GM21526 (cell line): ENCODE data around the gene PTPDC1.
"Not testable (repeated sequence)": the region's sequence is repeated elsewhere in the genome, so short reads cannot be mapped to it uniquely, and the experiment has no call there.

Experiments
- ATAC-seq: cut with Tn5 transposase; IDR thresholded peaks from one replicate; pipeline ENCODE4 v1.9.1; 2021; ENCODE audit warnings: moderate library complexity; ENCODE audit not compliant: unreplicated experiment, low FRiP score

PTPDC1 gene

GRCh38 chr9:94086486-94087345 is 2.5 kb downstream of the PTPDC1 start:
- ATAC-seq, result no peak

- ATAC-seq, result not testable (repeated sequence)
These were observed 10.2 kb downstream of the PTPDC1 start for GRCh38 chr9:94094219-94095145.

- no peak for ATAC-seq
These were observed 12.7 kb downstream of the PTPDC1 start for GRCh38 chr9:94096819-94097577.

- no peak for ATAC-seq
These were observed 13.6 kb downstream of the PTPDC1 start for GRCh38 chr9:94097788-94098414.

GRCh38 chr9:94100152-94100879 is 16.1 kb downstream of the PTPDC1 start:
- no peak for ATAC-seq

GRCh38 chr9:94101162-94101853 is 17.0 kb downstream of the PTPDC1 start:
- no peak for ATAC-seq

GRCh38 chr9:94108584-94108983 is 24.3 kb downstream of the PTPDC1 start:
- ATAC-seq, result no peak

- no peak for ATAC-seq
These were observed 26.6 kb downstream of the PTPDC1 start for GRCh38 chr9:94110821-94111252.

- ATAC-seq, result no peak
These were observed 27.2 kb downstream of the PTPDC1 start for GRCh38 chr9:94111446-94111845.

- no peak for ATAC-seq
These were observed 28.6 kb downstream of the PTPDC1 start for GRCh38 chr9:94112716-94113465.

- ATAC-seq, result not testable (repeated sequence)
These were observed 35.8 kb downstream of the PTPDC1 start for GRCh38 chr9:94120088-94120487.

- ATAC-seq, result no peak
These were observed 36.7 kb downstream of the PTPDC1 start for GRCh38 chr9:94120854-94121376.

- ATAC-seq, result no peak
These were observed 42.6 kb downstream of the PTPDC1 start for GRCh38 chr9:94126844-94127243.

- no peak for ATAC-seq
These were observed 43.5 kb downstream of the PTPDC1 start for GRCh38 chr9:94127806-94128205.

GRCh38 chr9:94128580-94128979 is 44.3 kb downstream of the PTPDC1 start:
- no peak for ATAC-seq

- ATAC-seq, result no peak
These were observed 50.4 kb downstream of the PTPDC1 start for GRCh38 chr9:94134629-94135028.

- no peak for ATAC-seq
These were observed 51.0 kb downstream of the PTPDC1 start for GRCh38 chr9:94135222-94135621.
